Activated naive CD4-positive, alpha-beta T cell treated with anti-CD3 and anti-CD28 coated beads, Interleukin-2, amount 50 U/mL, for 24 hours (primary cell): Measurements from ENCODE around the gene ARID1B.

Experiments used
- H3K27ac Mint-ChIP-seq: one replicate; pipeline ENCODE4 v1.8.0; 2021; ENCODE audit warnings: mild to moderate bottlenecking, mixed read lengths
- H3K27me3 Mint-ChIP-seq: one replicate; pipeline ENCODE4 v1.8.0; 2021; ENCODE audit warnings: mixed read lengths
- H3K36me3 Mint-ChIP-seq: one replicate; pipeline ENCODE4 v1.8.0; 2021; ENCODE audit warnings: mixed read lengths
- H3K4me1 Mint-ChIP-seq: one replicate; pipeline ENCODE4 v1.8.0; 2021; ENCODE audit warnings: mixed read lengths
- H3K4me3 Mint-ChIP-seq: one replicate; pipeline ENCODE4 v1.8.0; 2021; ENCODE audit warnings: mild to moderate bottlenecking, mixed read lengths
- H3K9me3 Mint-ChIP-seq: one replicate; pipeline ENCODE4 v1.8.0; 2021; ENCODE audit warnings: mixed read lengths

ARID1B gene

DNA sequence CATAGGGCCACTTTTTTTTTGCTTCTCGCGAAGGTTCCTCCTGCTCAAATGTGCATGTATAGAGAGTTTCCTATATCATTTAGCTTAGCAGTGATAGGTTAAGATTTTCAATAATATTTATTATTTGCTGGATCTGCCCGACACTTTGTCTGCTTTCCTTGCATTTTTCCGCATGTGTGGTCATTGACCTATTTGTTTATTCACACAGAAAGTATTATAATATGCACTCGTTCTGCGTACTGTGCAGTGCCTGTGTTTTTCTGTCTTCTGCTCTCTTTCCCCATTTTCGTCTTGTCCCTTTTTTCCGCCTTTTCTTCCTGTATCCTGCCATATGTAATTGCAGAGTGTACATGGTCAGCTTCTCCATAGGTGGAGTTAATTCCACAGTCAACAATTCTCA, 290.3 kb downstream of the ARID1B start:
- Mint-ChIP-seq H3K9me3 (no peaks in the 10 kb centered on the region), H3K36me3 (peaks cover 7% of the 10 kb centered on the region), H3K27ac (no peak overlapping the region), H3K27me3 (no peaks in the 10 kb centered on the region), H3K4me1 (peaks cover 73% of the 10 kb centered on the region), H3K4me3 (no peak overlapping the region)

DNA sequence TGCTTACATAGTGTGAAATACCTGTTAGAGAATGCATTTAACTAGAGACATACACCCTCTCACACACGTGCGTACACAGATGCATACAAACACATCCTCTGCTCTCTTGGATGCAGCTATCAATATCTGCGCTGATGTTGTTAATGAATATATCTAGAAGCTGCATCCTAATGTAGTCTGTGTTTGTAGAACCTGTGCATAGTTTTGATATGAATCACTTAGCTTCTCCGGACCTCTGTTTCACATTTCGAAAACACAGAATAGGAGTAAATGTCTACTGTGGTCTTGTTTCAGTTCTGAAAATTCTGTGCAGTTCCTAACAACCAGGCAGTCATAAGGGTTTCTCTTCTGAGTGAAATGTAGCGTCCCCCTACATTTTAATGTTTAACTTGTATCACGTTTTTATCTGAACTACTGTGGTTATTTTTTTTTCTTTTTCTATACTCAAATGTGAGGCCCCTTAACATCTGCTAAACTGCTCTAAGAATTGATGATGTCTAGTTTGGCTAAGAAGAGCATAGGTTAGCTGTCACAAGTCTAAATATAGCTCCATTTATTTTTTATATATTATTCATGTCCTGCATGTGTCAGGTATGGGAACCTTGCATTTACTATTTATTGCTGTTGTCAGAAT, 291.6 kb downstream of the ARID1B start:
- Mint-ChIP-seq H3K36me3 (peaks cover 11% of the 10 kb centered on the region), H3K27ac (peak overlapping the region; percentile 79), H3K4me3 (peak overlapping the region; percentile 32), H3K27me3 (no peaks in the 10 kb centered on the region), H3K9me3 (no peaks in the 10 kb centered on the region), H3K4me1 (peaks cover 67% of the 10 kb centered on the region)

GRCh38 chr6:157069585-157069984, 292.4 kb downstream of the ARID1B start:
- Mint-ChIP-seq H3K4me3 (no peak overlapping the region), H3K4me1 (peaks cover 67% of the 10 kb centered on the region), H3K9me3 (no peaks in the 10 kb centered on the region), H3K36me3 (peaks cover 16% of the 10 kb centered on the region), H3K27ac (no peak overlapping the region), H3K27me3 (no peaks in the 10 kb centered on the region)

- H3K4me1 Mint-ChIP-seq, result peaks cover 66% of the 10 kb centered on the region
- no peaks in the 10 kb centered on the region for H3K27me3 Mint-ChIP-seq
- H3K27ac Mint-ChIP-seq, result no peak overlapping the region
- no peaks in the 10 kb centered on the region for H3K9me3 Mint-ChIP-seq
- H3K36me3 Mint-ChIP-seq, result peaks cover 13% of the 10 kb centered on the region
- no peak overlapping the region for H3K4me3 Mint-ChIP-seq
Observed at GRCh38 chr6:157070403-157071107, 293.4 kb downstream of the ARID1B start.

DNA sequence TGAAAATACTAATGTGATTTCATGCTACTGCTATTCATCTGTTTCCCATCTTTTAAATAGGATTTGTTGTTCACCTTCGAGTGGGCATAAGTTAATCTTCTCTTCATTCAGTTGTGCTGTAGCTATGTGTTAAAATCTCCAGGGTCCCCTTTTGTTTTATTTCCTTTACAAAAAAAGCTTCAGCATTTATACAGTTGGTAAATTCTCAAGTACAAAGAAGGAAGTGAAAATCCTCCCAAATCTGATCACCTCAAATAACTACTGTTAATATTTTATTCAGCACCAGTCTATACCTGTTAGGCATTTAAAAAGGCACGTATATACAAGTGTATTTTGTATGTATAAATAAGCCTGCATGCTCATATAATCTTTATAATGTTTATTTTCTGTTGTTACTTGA, 294.9 kb downstream of the ARID1B start:
- Mint-ChIP-seq H3K4me1 (peaks cover 66% of the 10 kb centered on the region), H3K27me3 (no peaks in the 10 kb centered on the region)

DNA sequence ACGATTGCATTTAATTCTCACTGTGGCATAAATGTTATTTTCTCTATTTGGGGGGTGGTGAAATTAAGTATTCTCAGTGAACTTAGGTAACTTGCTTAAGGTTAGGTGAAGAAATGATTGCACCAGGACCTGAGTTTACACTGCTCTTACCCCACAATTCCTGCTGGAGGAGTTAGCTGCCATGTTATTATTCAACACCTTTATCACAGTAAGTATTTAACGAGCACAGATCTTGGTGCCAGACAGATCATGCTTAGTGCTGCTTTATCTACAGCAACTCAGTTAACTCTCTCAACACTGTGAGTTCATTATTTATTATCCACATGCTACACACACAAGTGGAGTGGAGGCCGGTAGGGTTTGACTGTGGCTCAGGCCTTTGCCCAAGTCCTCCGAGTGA, 296.4 kb downstream of the ARID1B start:
- Mint-ChIP-seq H3K4me1 (peaks cover 67% of the 10 kb centered on the region), H3K27me3 (no peaks in the 10 kb centered on the region), H3K4me3 (no peak overlapping the region)

More for the DNA sequence above, 294.9 kb downstream of the ARID1B start:
- Mint-ChIP-seq H3K4me3 (no peak overlapping the region), H3K36me3 (peaks cover 12% of the 10 kb centered on the region), H3K9me3 (no peaks in the 10 kb centered on the region), H3K27ac (no peak overlapping the region)

DNA sequence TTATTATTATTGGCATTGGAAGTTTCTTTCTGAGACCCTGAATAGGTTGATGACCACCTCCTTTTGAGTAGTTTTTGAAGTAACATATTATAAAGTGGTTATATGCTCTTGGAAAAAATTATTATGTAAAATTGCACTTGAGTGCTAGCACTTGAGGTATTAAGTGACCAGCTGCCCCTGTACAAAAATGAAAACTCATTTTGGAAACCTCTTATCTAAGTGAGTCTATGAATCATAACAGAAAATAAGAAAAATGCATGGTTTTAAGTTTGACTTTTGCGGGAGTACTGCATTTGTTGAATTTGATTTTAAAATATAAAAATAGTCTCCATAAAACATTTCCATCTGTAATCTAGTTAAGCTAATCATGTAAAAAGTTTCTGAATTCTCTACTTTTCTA, 297.8 kb downstream of the ARID1B start:
- H3K4me3 Mint-ChIP-seq, result no peak overlapping the region
- H3K4me1 Mint-ChIP-seq, result peaks cover 65% of the 10 kb centered on the region
- H3K36me3 Mint-ChIP-seq, result peaks cover 10% of the 10 kb centered on the region
- H3K27ac Mint-ChIP-seq, result no peak overlapping the region
- H3K27me3 Mint-ChIP-seq, result no peaks in the 10 kb centered on the region
- H3K9me3 Mint-ChIP-seq, result no peaks in the 10 kb centered on the region

More for the DNA sequence above, 296.4 kb downstream of the ARID1B start:
- Mint-ChIP-seq H3K36me3 (peaks cover 10% of the 10 kb centered on the region), H3K9me3 (no peaks in the 10 kb centered on the region), H3K27ac (no peak overlapping the region)

DNA sequence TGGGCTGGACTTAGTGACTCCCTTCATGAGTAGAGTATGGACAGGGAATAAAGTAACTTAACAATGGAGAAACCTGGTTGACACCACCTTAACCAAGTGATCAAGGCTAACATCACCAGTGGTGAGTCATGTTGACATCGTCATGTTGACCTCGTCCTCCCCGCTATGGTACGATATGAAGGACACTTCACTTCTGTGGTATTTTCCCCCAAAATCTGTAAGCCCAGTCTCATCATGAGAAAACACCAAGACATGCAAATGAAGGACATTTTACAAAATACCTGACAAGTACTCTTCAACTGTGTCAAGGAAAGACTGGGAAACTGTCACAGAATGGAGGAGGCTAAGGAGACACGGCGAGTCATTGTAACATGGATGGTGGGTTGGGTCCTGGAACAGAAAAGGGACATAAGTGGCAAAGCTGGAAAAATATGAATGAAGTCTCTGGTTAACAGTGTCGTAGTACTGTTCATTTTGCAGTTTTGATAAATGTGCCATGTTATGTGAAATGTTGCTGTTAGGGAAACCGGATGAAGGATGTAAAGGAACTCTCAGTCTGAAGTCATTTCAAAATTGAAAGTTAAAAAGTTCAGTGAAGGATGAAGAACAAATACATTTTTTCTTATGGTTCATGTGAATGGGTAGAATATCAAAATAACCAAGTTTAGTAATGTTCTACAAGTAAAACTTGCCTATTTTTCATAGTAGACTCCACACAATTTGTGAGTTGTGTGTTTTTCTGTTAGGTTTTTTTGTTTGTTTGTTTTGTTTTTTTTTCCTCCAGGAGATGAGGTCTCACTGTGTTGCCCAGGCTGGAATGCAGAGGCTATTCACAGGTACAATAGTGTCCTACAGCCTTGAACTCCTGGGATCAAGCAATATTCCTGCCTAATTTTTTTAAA, 298.6 kb downstream of the ARID1B start:
- Mint-ChIP-seq H3K4me3 (peak overlapping the region; percentile 8), H3K27ac (peak overlapping the region; percentile 91), H3K36me3 (peaks cover 10% of the 10 kb centered on the region), H3K9me3 (no peaks in the 10 kb centered on the region), H3K27me3 (no peaks in the 10 kb centered on the region), H3K4me1 (peaks cover 67% of the 10 kb centered on the region)

DNA sequence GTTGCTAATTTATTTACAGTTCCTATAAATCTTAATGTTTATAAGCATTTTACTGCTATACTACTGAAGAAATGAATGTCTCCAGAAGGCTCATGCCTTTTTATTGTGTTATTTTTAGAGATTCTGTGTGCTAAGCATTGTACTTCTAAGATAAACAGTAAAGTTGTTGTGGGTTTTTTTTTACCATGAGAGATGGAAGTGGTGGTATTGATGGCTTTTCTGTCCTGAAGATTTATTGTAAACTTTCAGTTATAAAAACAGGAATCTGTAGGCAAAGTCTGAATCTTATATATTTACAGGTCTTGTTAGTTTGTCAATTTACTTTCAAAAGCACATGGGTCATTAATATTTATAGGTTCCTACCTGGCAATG, 299.3 kb downstream of the ARID1B start:
- Mint-ChIP-seq H3K36me3 (peaks cover 10% of the 10 kb centered on the region), H3K9me3 (no peaks in the 10 kb centered on the region), H3K4me1 (peaks cover 69% of the 10 kb centered on the region), H3K4me3 (peak overlapping the region; percentile 1), H3K27me3 (no peaks in the 10 kb centered on the region), H3K27ac (no peak overlapping the region)

DNA sequence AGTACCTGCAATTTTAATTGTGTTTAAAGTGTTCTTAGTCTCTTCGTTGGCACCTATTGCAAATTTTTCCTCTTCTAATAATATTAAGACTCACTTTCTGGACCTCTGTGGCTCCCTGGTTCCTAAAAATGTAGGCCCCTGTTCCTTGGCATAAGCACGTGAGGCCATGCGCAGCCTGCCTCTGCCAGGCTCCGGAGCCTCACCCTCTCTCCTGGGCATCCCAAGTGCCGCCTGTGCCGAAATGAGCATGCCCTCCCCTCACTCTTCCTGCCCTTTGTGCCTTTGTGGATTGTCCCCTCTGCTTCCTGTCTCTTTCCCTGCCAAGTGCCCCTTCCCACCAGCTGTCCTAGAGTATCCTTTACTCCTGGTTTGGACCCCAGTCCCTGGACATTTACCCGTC, 300.1 kb downstream of the ARID1B start:
- H3K27me3 Mint-ChIP-seq, result no peaks in the 10 kb centered on the region
- H3K9me3 Mint-ChIP-seq, result no peaks in the 10 kb centered on the region
- H3K4me3 Mint-ChIP-seq, result no peak overlapping the region
- H3K27ac Mint-ChIP-seq, result peak overlapping the region; percentile 52
- H3K36me3 Mint-ChIP-seq, result peaks cover 10% of the 10 kb centered on the region
- peaks cover 77% of the 10 kb centered on the region for H3K4me1 Mint-ChIP-seq

DNA sequence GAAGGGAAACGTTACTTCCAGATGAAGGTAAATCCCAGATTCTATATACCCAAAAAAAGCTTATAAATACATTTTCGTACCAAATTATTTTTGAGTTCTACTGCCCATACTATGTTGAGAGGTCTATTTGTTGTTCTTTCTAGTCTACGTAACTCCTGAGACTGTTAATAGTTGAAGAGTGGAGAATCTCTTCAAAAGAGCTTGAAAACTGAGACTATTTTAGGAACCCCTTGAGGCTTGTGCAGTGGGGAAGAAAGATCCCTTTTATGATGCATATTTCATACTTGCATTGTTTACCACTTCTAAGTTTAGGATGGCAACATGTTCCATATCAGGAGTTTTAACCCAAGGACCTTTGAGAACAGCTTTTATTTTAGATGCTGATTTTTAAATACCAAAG, 301.1 kb downstream of the ARID1B start:
- Mint-ChIP-seq H3K36me3 (peaks cover 12% of the 10 kb centered on the region), H3K27me3 (no peaks in the 10 kb centered on the region), H3K4me3 (no peak overlapping the region), H3K27ac (no peak overlapping the region), H3K9me3 (no peaks in the 10 kb centered on the region), H3K4me1 (peaks cover 83% of the 10 kb centered on the region)

GRCh38 chr6:157079277-157079676, 302.1 kb downstream of the ARID1B start:
- H3K4me1 Mint-ChIP-seq, result peaks cover 76% of the 10 kb centered on the region
- H3K4me3 Mint-ChIP-seq, result no peak overlapping the region
- H3K27ac Mint-ChIP-seq, result no peak overlapping the region
- peaks cover 5% of the 10 kb centered on the region for H3K36me3 Mint-ChIP-seq
- no peaks in the 10 kb centered on the region for H3K9me3 Mint-ChIP-seq
- no peaks in the 10 kb centered on the region for H3K27me3 Mint-ChIP-seq

- no peak overlapping the region for H3K27ac Mint-ChIP-seq
- no peaks in the 10 kb centered on the region for H3K27me3 Mint-ChIP-seq
- H3K9me3 Mint-ChIP-seq, result no peaks in the 10 kb centered on the region
- peaks cover 3% of the 10 kb centered on the region for H3K36me3 Mint-ChIP-seq
- no peak overlapping the region for H3K4me3 Mint-ChIP-seq
- H3K4me1 Mint-ChIP-seq, result peaks cover 72% of the 10 kb centered on the region
Observed at GRCh38 chr6:157079771-157080170, 302.6 kb downstream of the ARID1B start.

DNA sequence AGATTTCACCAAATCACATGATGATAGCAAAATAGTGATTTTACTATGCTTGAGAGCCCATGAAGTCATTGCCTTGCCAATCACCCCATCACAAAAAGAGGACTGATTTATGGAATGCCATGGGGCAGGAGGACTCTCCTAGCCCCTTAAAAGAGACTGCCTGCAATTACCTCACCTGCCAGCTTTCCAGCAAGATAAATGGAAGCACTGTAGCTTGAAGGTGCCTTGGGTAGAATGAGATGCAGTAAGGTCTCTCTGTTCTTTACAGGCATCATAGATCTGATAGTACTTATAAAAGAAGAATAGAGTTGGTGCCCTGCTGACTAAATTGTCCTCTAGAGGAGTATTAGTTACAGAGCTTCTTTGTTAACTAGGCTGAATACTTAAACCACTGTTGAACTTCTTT, 303.8 kb downstream of the ARID1B start:
- no peaks in the 10 kb centered on the region for H3K27me3 Mint-ChIP-seq
- no peak overlapping the region for H3K27ac Mint-ChIP-seq
- peaks cover 62% of the 10 kb centered on the region for H3K4me1 Mint-ChIP-seq
- peaks cover 10% of the 10 kb centered on the region for H3K36me3 Mint-ChIP-seq
- H3K4me3 Mint-ChIP-seq, result no peak overlapping the region
- H3K9me3 Mint-ChIP-seq, result no peaks in the 10 kb centered on the region

DNA sequence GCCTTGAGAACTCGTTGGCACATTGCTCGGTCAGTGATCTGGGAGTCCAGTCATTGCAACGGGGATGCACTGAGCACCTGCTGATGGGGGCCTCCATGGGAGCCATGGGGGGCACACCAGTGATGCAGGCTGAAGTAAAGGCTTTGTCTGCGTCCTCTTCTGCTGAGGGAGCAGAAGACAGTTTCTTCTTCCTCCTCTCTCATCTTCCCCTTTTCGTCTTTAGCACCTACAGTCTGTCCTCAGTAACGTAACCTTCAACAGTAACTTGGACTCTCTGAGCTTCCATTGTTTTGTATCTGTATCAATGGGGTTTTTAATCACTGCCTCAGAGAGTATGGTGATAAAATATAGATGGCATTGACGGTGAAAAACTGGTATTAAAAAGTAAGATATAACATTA, 306.2 kb downstream of the ARID1B start:
- Mint-ChIP-seq H3K9me3 (no peaks in the 10 kb centered on the region), H3K27ac (no peak overlapping the region), H3K36me3 (peaks cover 18% of the 10 kb centered on the region), H3K4me3 (no peak overlapping the region), H3K4me1 (peaks cover 58% of the 10 kb centered on the region), H3K27me3 (no peaks in the 10 kb centered on the region)

GRCh38 chr6:157086632-157087031, 309.5 kb downstream of the ARID1B start:
- Mint-ChIP-seq H3K27ac (no peak overlapping the region), H3K27me3 (no peaks in the 10 kb centered on the region), H3K4me1 (peaks cover 39% of the 10 kb centered on the region), H3K9me3 (no peaks in the 10 kb centered on the region), H3K36me3 (peaks cover 18% of the 10 kb centered on the region), H3K4me3 (no peak overlapping the region)
